GM18505 (cell line): ENCODE measurements around the gene NAV2.

Source experiments
- ATAC-seq: cut with Tn5 transposase; IDR thresholded peaks from one replicate; pipeline ENCODE4 v1.9.1; 2021; ENCODE audit not compliant: unreplicated experiment
- POLR2A ChIP-seq: IDR thresholded peaks from 4 replicates; pipeline ENCODE4 v1.6.1; 2011; ENCODE audit warnings: borderline replicate concordance; ENCODE audit not compliant: insufficient read depth, insufficient read length; ENCODE audit errors: extremely low read depth

The NAV2 gene

GRCh38 chr11:20134991-20135736 lies 422.5 kb downstream of the NAV2 start:
- no peak for ATAC-seq
- no peak for TF ChIP-seq POLR2A

- ATAC-seq, result no peak
- TF ChIP-seq POLR2A, result no peak
These were observed 425.0 kb downstream of the NAV2 start for GRCh38 chr11:20137637-20138036.

- ATAC-seq, result no peak
- no peak for TF ChIP-seq POLR2A
These were observed 426.1 kb downstream of the NAV2 start for GRCh38 chr11:20138707-20139106.

GRCh38 chr11:20154381-20154780 lies 441.7 kb downstream of the NAV2 start:
- no peak for TF ChIP-seq POLR2A
- no peak for ATAC-seq

- ATAC-seq, result no peak
- no peak for TF ChIP-seq POLR2A
These were observed 443.1 kb downstream of the NAV2 start for GRCh38 chr11:20155683-20156279.

- no peak for ATAC-seq
- no peak for TF ChIP-seq POLR2A
These were observed 443.7 kb downstream of the NAV2 start for GRCh38 chr11:20156280-20156875.

GRCh38 chr11:20156876-20157613 lies 444.4 kb downstream of the NAV2 start:
- ATAC-seq, result no peak
- no peak for TF ChIP-seq POLR2A

GRCh38 chr11:20157728-20158127 lies 445.1 kb downstream of the NAV2 start:
- ATAC-seq, result no peak
- TF ChIP-seq POLR2A, result no peak

GRCh38 chr11:20158597-20159257 lies 446.1 kb downstream of the NAV2 start:
- no peak for ATAC-seq
- no peak for TF ChIP-seq POLR2A

GRCh38 chr11:20159466-20160381 lies 447.1 kb downstream of the NAV2 start:
- no peak for ATAC-seq
- TF ChIP-seq POLR2A, result no peak

- no peak for ATAC-seq
- no peak for TF ChIP-seq POLR2A
These were observed 448.0 kb downstream of the NAV2 start, which contains the start of gene DBX1 for GRCh38 chr11:20160425-20161229. Gene DBX1 (minus strand): TSS chr11:20160475. CDS start chr11:20160324, 151 bp downstream.
